Measurements from ENCODE around the gene CRNN. TPM values are rescaled to one million over a fixed set of nuclear protein-coding genes. Genes with fewer than 3 reads are reported as not detected.

Gene CRNN
- total RNA-seq, 4 donors from 2014 or later = not detected

- no peaks in the 10 kb centered on the region for H3K9me3 ChIP-seq
- TF ChIP-seq CTCF (IDR thresholded peaks at IDR 0.05) = no peak
- no peak for TF ChIP-seq POLR2A (IDR thresholded peaks at IDR 0.05)
- H3K27ac ChIP-seq = no peak overlapping the region
- H3K36me3 ChIP-seq = no peaks in the 10 kb centered on the region
- intact Hi-C loops (cut with DNase I) = no loop called here
- 78 to 83% methylated on average over 16 of the region's 16 CpGs for WGBS, 2 donors
- no peak overlapping the region for H3K4me3 ChIP-seq (replicated peaks in 1 of 3)
- DNase-seq = no peak
- H3K27me3 ChIP-seq = no peaks in the 10 kb centered on the region
- H3K4me1 ChIP-seq = no peaks in the 10 kb centered on the region
Observed at GRCh38 chr1:152380932-152381331, 33.1 kb downstream of the CRNN start.

- Histone ChIP-seq H3K27me3 (no peaks in the 10 kb centered on the region), H3K36me3 (no peaks in the 10 kb centered on the region), H3K4me3 (replicated peaks in 1 of 3) (no peak overlapping the region), H3K4me1 (no peaks in the 10 kb centered on the region), H3K27ac (no peak overlapping the region), H3K9me3 (no peaks in the 10 kb centered on the region)
- WGBS, 2 donors = 83 to 88% methylated on average over 3 of the region's 3 CpGs
- no peak for DNase-seq
- intact Hi-C loops (cut with DNase I) = no loop called here
- TF ChIP-seq POLR2A (IDR thresholded peaks at IDR 0.05) = no peak
Observed at GRCh38 chr1:152374451-152374850, 39.6 kb downstream of the CRNN start.

DNA sequence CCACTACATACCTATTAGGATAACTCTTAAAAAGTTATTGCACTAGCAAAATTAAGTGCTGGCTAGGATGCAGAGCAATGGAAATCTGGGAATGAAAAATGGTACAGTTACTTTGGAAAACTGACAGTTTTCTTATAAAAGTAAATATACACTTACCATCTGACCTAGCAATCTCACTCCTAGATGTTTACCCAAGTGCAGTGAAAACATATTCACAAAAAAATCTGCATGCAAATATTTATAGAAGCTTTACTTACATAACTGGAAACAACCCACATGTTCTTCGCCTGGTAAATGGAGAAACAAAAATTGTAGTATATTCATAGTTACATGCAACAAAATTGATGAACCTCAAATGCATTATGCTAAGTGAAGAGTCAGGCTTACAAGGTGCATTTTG, 41.4 kb downstream of the CRNN start:
- 77 to 86% methylated on average over 1 of the region's 1 CpG for WGBS, 2 donors
- H3K4me3 ChIP-seq (replicated peaks in 1 of 3) = no peak overlapping the region

DNA sequence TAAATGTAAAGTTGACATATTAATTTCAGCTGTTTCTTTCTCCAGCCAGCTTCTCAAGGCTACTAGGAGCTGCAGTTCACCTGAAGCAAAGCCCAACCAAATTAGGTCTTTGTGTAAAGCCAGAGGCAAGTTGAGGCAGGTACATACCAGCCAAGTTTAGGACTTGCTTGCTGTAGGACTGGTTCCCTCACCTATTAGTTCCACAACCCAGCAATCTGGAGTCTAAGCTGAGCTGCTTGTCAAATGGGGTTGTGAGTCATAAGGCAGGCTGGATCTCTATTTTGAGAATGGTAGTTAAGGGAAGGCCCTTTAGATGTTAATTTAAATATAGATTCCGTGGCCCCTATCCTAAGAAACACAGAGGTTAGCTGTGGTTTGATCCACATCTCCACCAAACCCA, 46.6 kb downstream of the CRNN start:
- Histone ChIP-seq H3K4me1 (no peaks in the 10 kb centered on the region), H3K27ac (no peak overlapping the region), H3K36me3 (no peaks in the 10 kb centered on the region), H3K9me3 (no peaks in the 10 kb centered on the region), H3K27me3 (no peaks in the 10 kb centered on the region), H3K4me3 (replicated peaks in 1 of 3) (no peak overlapping the region)
- WGBS, 2 donors = 61 to 67% methylated on average over 1 of the region's 1 CpG
- no peak for DNase-seq
- intact Hi-C loops (cut with DNase I) = no loop called here
- TF ChIP-seq CTCF (IDR thresholded peaks at IDR 0.05) (no peak), POLR2A (IDR thresholded peaks at IDR 0.05) (no peak)

More for the DNA sequence above, 41.4 kb downstream of the CRNN start:
- no peaks in the 10 kb centered on the region for H3K27me3 ChIP-seq
- no peaks in the 10 kb centered on the region for H3K9me3 ChIP-seq
- no peak for TF ChIP-seq POLR2A (IDR thresholded peaks at IDR 0.05)
- no peak for TF ChIP-seq CTCF (IDR thresholded peaks at IDR 0.05)
- no peak for DNase-seq
- intact Hi-C loops (cut with DNase I) = no loop called here
- no peaks in the 10 kb centered on the region for H3K36me3 ChIP-seq
- no peaks in the 10 kb centered on the region for H3K4me1 ChIP-seq
- H3K27ac ChIP-seq = no peak overlapping the region

DNA sequence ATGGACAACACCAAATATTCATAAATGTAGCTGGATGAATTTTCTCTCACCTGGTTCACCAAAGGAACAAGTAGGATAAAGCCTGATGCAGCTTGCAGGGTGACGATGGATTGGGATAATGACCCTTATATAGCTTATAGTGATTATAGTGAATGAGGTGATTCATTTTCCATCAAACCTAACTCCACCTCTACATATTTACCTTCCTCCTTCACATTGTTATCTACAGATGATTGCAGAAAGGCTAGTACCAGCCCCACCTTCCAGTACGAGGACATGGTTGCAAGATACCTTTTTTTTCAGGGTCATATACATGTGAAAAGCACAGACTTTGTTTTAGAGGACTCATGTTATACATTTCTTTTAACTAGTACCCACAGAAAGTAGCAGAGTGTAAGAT, 54.2 kb downstream of the CRNN start, which contains the start of gene FLG2:
Gene FLG2 (minus strand): TSS at position 101 of the 400 bp plus-strand sequence. CDS start 1,122 bp downstream, outside the sequence.
- TF ChIP-seq POLR2A (IDR thresholded peaks at IDR 0.05) = no peak
- TF ChIP-seq CTCF (IDR thresholded peaks at IDR 0.05) = no peak
- intact Hi-C loops (cut with DNase I) = no loop called here
- H3K9me3 ChIP-seq = no peaks in the 10 kb centered on the region
- DNase-seq = no peak
- H3K27me3 ChIP-seq = no peaks in the 10 kb centered on the region
- 86 to 91% methylated on average over 2 of the region's 2 CpGs for WGBS, 2 donors
- H3K36me3 ChIP-seq = no peaks in the 10 kb centered on the region
- no peak within 1 kb of the TSS for H3K4me3 ChIP-seq (replicated peaks in 1 of 3)
- H3K4me1 ChIP-seq = no peaks in the 10 kb centered on the region
- no peak within 1 kb of the TSS for H3K27ac ChIP-seq

Small RNAs within 50 kb of the gene (small RNA-seq; reads per million reads assigned to genes)
- gene HMGN3P1 = not detected

Other genes starting within 250 kb of the CRNN start
- not detected for gene HRNR, start 190.1 kb downstream of the CRNN start, total RNA-seq
- 1 to 10 TPM in 1 of 4 donors, under 1 TPM in 1, not detected in 2; 0.11 to 1.3 TPM for gene FLG, start 89.0 kb downstream of the CRNN start, total RNA-seq
- not detected for gene FLG2, start 54.3 kb downstream of the CRNN start, total RNA-seq
- not detected for gene LCE5A, start 96.5 kb upstream of the CRNN start, total RNA-seq
- gene CRCT1, start 100.2 kb upstream of the CRNN start, total RNA-seq = not detected
- not detected for gene LCE3E, start 152.5 kb upstream of the CRNN start, total RNA-seq
- gene LCE3D, start 166.3 kb upstream of the CRNN start, total RNA-seq = not detected
- gene LCE3C, start 186.0 kb upstream of the CRNN start, total RNA-seq = not detected
- not detected for gene LCE3B, start 199.5 kb upstream of the CRNN start, total RNA-seq
- not detected for gene LCE3A, start 208.8 kb upstream of the CRNN start, total RNA-seq
- not detected for gene LCE2D, start 249.1 kb upstream of the CRNN start, total RNA-seq